Subcutaneous abdominal adipose tissue (tissue), 5 donors: ENCODE data around the gene DLG2.

ENCODE experiments used
- H3K27ac ChIP-seq: one replicate; pipeline ENCODE4 v1.7.0; 2013; ENCODE audit warnings: low read depth, mild to moderate bottlenecking, inconsistent platforms, low read length, moderate library complexity
- H3K27me3 ChIP-seq, 5 donors: one replicate each; pipeline ENCODE4 v1.7.0; 2013; ENCODE audit warnings: low read length in 5 of 5, inconsistent platforms in 1 of 5; ENCODE audit not compliant: control insufficient read depth in 5 of 5, insufficient read depth in 4 of 5
- H3K36me3 ChIP-seq, 5 donors: one replicate each; pipeline ENCODE4 v1.7.0; 2013; ENCODE audit warnings: low read length in 5 of 5; ENCODE audit not compliant: control insufficient read depth in 5 of 5, insufficient read depth in 5 of 5
- H3K4me1 ChIP-seq, 5 donors: one replicate each; pipeline ENCODE4 v1.7.0; 2013; ENCODE audit warnings: low read length in 5 of 5, mild to moderate bottlenecking in 3 of 5, moderate library complexity in 1 of 5; ENCODE audit not compliant: control insufficient read depth in 5 of 5, insufficient read depth in 5 of 5
- H3K4me3 ChIP-seq, 5 donors: one replicate each; pipeline ENCODE4 v1.7.0; 2013; ENCODE audit warnings: low read length in 5 of 5, low read depth in 1 of 5
- H3K9ac ChIP-seq, 5 donors: one replicate each; pipeline ENCODE4 v1.7.0; 2013; ENCODE audit warnings: low read length in 5 of 5, mild to moderate bottlenecking in 4 of 5, moderate library complexity in 3 of 5
- H3K9me3 ChIP-seq, 5 donors: one replicate each; pipeline ENCODE4 v1.7.0; 2013; ENCODE audit warnings: low read length in 5 of 5; ENCODE audit not compliant: control insufficient read depth in 5 of 5
- donor health status: healthy.
- donor health status: healthy.
- donor health status: healthy.
- donor health status: healthy.
- donor health status: healthy.

DLG2 gene

DNA sequence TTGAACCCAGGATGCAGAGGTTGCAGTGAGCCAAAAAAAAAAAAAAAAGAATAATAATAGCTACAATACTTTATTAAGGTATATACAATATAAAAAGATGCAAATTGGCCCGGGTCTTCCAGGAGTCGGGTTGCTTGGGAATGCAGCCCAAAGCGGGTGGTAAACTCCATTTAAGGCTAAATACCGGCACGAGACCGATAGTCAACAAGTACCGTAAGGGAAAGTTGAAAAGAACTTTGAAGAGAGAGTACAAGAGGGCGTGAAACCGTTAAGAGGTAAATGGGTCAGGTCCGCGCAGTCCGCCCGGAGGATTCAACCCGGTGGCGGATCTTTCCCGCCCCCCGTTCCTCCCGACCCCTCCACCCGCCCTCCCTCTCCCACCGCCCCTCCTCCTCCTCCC lies 143.3 kb downstream of the DLG2 start:
- Histone ChIP-seq H3K27ac (no peak overlapping the region), H3K27me3 (no peaks in the 10 kb centered on the region), H3K9ac (no peak overlapping the region), H3K36me3 (no peaks in the 10 kb centered on the region), H3K9me3 (peaks cover 2 to 36% (median 28%) of the 10 kb centered on the region in 5 donors), H3K4me1 (no peaks in the 10 kb centered on the region), H3K4me3 (no peak overlapping the region)

DNA sequence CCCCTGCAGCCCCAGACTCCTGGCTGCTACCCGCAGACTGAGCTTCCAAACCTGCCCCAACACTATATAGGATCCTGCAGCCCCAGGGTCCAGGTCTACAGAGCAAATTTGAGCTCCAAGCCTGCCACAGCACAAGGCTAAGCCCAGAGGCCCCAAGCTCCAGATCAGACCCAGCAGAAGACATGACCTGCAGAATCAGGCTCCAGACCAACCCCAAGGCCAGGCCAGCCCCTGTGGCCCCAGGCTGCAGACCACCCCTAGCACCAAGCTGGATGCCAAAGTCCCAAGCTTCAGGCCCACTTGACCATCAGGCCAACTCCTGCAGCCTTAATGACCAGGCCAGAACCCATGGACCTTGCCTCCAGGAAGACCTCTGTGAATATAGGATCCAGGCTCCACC lies 145.3 kb downstream of the DLG2 start:
- Histone ChIP-seq H3K9me3 (peaks cover 2 to 37% (median 17%) of the 10 kb centered on the region in 5 donors), H3K36me3 (no peaks in the 10 kb centered on the region), H3K4me1 (no peaks in the 10 kb centered on the region), H3K27ac (no peak overlapping the region), H3K4me3 (peak overlapping the region in 1 of 5 donors; percentile 3), H3K9ac (no peak overlapping the region), H3K27me3 (no peaks in the 10 kb centered on the region)

DNA sequence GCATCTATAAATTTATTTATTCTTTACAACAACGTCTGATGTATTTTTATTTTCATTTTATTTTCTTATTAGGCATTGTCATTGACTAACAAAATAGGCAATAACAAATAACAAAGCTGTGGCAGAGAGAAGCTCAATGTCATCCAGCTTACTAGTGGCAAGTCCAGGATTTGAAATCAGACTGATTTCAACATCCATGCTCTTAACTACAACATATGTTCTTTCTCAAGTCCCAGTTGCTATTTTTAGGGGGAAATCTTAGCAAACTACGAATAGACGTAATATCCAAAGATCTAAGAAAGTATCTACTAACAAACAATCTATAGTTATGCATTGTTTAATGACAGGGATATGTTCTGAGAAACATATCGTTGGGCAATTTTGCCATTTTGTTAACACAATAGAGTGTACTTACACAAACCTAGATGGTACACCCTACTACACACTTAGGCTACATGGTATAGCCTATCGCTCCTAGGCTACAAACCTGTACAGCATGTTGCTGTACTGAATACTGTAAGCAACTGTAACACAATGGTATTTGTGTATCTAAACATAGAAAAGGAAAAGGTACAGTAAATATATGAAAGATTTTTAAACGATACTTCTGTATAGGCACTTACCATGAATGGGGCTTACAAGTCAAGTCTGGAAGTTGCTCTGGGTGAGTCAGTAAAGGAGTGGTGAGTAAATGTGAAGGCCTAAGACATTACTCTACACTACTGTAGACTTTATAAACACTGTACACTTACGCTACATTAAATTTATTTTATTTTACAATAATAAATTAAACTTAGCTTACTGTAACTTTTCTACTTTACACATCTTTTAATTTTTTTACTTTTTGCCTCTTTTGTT lies 151.3 kb downstream of the DLG2 start:
- Histone ChIP-seq H3K9ac (no peak overlapping the region), H3K36me3 (no peaks in the 10 kb centered on the region), H3K27me3 (no peaks in the 10 kb centered on the region), H3K4me3 (no peak overlapping the region), H3K9me3 (peaks cover 0 to 19% (median 7%) of the 10 kb centered on the region in 5 donors), H3K4me1 (no peaks in the 10 kb centered on the region), H3K27ac (no peak overlapping the region)

DNA sequence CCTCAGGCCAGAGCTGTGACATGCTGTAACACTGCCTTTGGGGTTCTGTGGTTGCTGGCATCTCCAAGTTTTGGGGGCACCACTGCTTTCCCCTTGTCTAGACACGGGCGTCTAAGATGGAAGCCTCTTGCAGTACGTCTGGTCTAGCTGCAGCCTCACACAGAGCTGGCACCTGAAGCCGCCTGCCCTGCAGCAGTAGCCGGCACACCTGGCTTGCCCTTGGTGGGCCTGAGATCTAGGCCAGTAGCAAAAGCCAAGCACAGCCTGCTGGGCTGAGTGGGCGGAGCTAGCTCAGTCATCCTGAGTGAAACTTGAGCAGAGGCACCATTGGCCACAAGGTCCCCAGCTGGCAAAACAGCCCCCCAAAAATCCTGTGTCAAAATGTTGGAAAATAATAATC lies 154.2 kb downstream of the DLG2 start:
- H3K9ac ChIP-seq = no peak overlapping the region
- peaks cover 0 to 19% (median 3%) of the 10 kb centered on the region in 5 donors for H3K9me3 ChIP-seq
- no peaks in the 10 kb centered on the region for H3K4me1 ChIP-seq
- no peak overlapping the region for H3K27ac ChIP-seq
- H3K27me3 ChIP-seq = no peaks in the 10 kb centered on the region
- no peak overlapping the region for H3K4me3 ChIP-seq
- no peaks in the 10 kb centered on the region for H3K36me3 ChIP-seq

DNA sequence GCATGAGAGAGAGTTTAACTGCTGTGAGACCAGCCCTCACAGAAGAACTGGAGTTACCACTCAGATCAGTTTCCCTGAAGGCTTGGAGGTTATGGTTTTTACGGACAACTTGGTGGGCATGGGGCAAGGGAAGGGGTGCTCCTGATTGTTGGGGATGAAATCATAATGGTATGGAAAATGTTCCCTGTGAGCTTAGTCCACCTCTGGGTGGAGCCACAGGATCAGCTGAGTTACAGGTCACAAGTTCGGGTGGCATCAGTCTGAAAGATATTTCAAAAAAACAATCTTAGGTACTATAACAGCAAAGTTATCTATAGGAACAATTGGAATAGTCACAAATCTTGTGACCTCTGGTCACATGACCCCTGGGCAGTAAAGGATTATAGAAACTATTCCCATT lies 162.9 kb downstream of the DLG2 start:
- no peak overlapping the region for H3K27ac ChIP-seq
- no peak overlapping the region for H3K9ac ChIP-seq
- peaks cover 0 to 14% (median 5%) of the 10 kb centered on the region in 5 donors for H3K9me3 ChIP-seq
- H3K36me3 ChIP-seq = no peaks in the 10 kb centered on the region
- H3K27me3 ChIP-seq = no peaks in the 10 kb centered on the region
- no peaks in the 10 kb centered on the region for H3K4me1 ChIP-seq
- H3K4me3 ChIP-seq = no peak overlapping the region

DNA sequence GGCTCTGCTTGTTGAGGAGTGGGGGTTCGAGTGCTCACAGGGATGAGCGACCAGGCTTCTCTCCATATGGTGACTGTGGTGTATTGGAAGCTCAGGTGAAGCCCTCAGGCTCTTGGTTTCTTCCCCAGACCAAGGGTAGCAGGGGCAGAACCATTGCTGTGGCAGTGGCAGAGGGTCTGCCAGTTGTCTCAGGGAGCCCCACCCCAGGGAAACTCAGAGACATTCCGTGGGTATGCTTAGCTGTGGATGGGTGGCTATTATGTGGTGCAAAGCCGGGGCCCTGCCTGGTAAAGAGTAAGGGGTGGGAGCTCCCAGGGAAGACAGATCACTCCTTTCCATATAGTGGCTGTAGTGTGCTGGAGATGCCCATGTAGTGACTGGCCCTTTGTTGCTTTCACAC lies 167.8 kb downstream of the DLG2 start:
- no peaks in the 10 kb centered on the region for H3K4me1 ChIP-seq
- no peaks in the 10 kb centered on the region for H3K36me3 ChIP-seq
- H3K27ac ChIP-seq = no peak overlapping the region
- no peaks in the 10 kb centered on the region for H3K27me3 ChIP-seq
- no peak overlapping the region for H3K9ac ChIP-seq
- H3K9me3 ChIP-seq = peaks cover 0 to 30% (median 19%) of the 10 kb centered on the region in 5 donors
- peak overlapping the region in 1 of 5 donors; percentile 10 for H3K4me3 ChIP-seq

DNA sequence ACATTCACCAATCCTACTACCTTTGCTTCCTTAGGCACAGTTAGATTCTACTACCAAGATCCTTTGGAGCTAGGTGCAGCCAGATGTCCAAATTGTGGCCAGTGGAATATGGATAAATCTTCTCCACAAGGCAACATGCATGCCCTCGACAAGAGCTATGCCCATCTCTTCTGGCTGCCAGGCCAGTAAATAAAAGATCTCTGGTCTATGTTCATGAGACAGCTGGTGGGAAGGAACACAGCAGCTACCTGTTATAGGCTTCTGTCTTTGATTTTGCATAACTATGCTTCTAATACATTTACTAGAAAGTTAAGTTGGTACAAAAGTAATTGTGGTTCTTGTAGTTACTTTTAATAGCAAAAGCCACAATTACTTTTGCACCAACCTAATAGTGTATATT lies 182.7 kb downstream of the DLG2 start:
- Histone ChIP-seq H3K9me3 (no peaks in the 10 kb centered on the region), H3K4me1 (no peaks in the 10 kb centered on the region), H3K27me3 (no peaks in the 10 kb centered on the region), H3K4me3 (no peak overlapping the region), H3K27ac (no peak overlapping the region), H3K36me3 (no peaks in the 10 kb centered on the region), H3K9ac (no peak overlapping the region)

DNA sequence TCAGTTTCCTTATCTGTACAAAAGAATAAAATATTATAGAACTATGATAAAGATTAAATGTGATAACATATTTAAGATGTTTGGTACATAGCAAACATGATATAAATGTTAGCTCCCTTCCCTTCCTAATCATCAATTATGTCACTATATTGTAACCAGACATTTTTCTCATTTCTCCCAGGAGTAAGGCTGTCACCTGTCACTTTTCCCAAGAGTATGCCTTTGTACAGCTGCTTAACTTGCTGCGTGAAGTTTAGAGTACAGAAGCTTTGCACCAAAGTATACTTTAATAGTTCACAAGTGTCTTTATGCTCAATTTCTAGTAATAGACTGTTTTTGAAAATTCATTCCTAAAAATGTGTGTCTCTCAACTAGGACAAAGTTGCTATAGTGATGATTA lies 186.9 kb downstream of the DLG2 start:
- Histone ChIP-seq H3K9ac (no peak overlapping the region), H3K9me3 (peaks cover 2 to 20% (median 10%) of the 10 kb centered on the region in 5 donors), H3K36me3 (no peaks in the 10 kb centered on the region), H3K4me1 (no peaks in the 10 kb centered on the region), H3K27me3 (no peaks in the 10 kb centered on the region), H3K27ac (no peak overlapping the region), H3K4me3 (no peak overlapping the region)

DNA sequence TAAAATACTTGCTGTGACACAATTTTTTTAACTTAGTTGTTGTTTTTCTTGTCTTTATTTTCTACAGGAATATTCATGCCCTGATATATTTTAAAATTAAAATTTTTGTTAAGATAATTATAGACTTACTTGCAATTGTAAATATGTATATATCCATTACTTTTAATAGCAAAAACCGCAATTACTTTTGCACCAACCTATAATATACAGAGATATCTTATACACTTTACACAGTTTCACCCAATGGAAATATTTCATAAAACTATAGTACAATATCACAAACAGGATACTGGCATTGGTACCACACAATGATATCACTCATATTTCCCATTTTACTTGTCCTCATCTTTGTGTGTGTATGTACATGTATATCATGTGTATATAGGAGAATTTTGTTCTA lies 188.8 kb downstream of the DLG2 start:
- Histone ChIP-seq H3K4me1 (no peaks in the 10 kb centered on the region), H3K27me3 (no peaks in the 10 kb centered on the region), H3K27ac (no peak overlapping the region), H3K9ac (no peak overlapping the region), H3K4me3 (no peak overlapping the region), H3K36me3 (no peaks in the 10 kb centered on the region), H3K9me3 (peaks cover 2 to 24% (median 21%) of the 10 kb centered on the region in 5 donors)

DNA sequence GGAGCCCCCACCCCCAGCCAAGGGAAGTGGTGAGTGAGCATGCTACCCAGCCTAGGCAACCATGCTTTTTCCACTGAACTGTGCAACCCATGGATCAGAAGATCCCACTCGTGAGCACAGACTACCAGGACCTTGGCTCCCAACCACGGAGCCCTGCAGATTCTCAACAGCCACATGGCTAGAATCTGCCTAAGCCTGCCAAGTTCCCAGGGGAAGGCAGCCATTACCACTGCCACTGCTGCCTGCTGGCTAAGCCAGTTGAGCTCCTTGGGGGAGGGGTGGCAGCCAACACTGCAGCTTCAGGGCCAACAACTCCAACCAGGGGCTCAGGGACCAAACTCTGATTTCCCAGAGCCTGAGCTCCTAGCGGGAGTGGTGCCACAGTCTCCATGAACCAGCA lies 195.8 kb downstream of the DLG2 start:
- H3K36me3 ChIP-seq = peaks cover 0 to 6% (median 0%) of the 10 kb centered on the region in 5 donors
- H3K27me3 ChIP-seq = no peaks in the 10 kb centered on the region
- H3K9ac ChIP-seq = no peak overlapping the region
- no peak overlapping the region for H3K27ac ChIP-seq
- peaks cover 2 to 35% (median 22%) of the 10 kb centered on the region in 5 donors for H3K9me3 ChIP-seq
- H3K4me1 ChIP-seq = no peaks in the 10 kb centered on the region
- H3K4me3 ChIP-seq = peak overlapping the region in 2 of 5 donors; percentile 16 to 29
